ENCODE data around the gene PHF21A. TPM values are rescaled to one million over a fixed set of nuclear protein-coding genes. Genes with fewer than 3 reads are reported as not detected.

The PHF21A gene
- total RNA-seq, 4 donors from 2014 or later = 16.1 to 73.0 (median 22.1) TPM

DNA sequence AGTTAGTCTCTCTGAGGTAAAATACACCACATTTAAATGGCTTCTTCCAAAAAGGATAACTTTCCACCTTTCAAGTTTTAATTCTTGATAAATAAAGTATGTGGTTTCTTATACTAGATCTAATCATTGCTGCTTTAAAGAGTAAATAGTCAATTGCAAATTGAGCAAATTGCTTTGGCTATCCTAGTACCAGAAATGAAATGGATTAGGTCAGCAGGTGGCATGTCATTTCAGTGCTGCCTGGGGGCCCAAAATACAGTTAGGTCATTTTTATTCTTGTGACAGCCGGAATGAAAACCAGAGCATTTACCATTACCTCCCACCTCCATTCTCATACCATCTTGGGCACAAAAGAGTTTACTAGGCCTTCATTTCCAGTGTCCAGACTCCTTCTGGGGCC is 70.2 kb downstream of the PHF21A start:
- TF ChIP-seq, protein P1, sequence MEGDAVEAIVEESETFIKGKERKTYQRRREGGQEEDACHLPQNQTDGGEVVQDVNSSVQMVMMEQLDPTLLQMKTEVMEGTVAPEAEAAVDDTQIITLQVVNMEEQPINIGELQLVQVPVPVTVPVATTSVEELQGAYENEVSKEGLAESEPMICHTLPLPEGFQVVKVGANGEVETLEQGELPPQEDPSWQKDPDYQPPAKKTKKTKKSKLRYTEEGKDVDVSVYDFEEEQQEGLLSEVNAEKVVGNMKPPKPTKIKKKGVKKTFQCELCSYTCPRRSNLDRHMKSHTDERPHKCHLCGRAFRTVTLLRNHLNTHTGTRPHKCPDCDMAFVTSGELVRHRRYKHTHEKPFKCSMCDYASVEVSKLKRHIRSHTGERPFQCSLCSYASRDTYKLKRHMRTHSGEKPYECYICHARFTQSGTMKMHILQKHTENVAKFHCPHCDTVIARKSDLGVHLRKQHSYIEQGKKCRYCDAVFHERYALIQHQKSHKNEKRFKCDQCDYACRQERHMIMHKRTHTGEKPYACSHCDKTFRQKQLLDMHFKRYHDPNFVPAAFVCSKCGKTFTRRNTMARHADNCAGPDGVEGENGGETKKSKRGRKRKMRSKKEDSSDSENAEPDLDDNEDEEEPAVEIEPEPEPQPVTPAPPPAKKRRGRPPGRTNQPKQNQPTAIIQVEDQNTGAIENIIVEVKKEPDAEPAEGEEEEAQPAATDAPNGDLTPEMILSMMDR (IDR thresholded peaks at IDR 0.05) = no peak
- no peak for ATAC-seq (ENCODE audit: low FRiP score)

GRCh38 chr11:46050662-46051061 is 70.6 kb downstream of the PHF21A start:
- ATAC-seq (ENCODE audit: low FRiP score) (no peak), DNase-seq (ENCODE audit: low spot score) (no peak)
- TF ChIP-seq, protein P1 (IDR thresholded peaks at IDR 0.05) = no peak

More for the DNA sequence above, 70.2 kb downstream of the PHF21A start:
- no peak for DNase-seq (ENCODE audit: low spot score)

DNA sequence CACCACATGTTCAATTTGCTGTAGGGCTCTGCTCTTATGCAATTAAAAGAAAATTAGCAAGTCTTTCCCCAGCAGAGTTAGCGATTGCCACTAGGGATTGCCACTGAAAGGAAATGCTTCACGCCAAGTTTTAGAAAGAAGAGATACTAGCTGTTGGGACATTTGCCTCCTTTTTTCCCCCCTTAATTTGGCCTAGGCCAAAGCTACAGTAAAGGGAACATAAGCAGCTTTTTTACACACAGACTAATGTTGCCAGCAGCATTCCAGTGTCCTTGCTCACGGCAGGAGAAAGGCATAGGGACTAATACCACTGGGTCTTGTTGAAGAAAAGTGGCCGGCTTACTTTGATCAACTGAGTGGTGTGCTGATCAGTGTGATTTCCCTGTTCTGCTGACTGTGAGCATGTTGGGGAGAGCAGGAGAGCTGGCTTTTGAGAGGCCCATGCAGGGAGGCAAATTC is 71.2 kb downstream of the PHF21A start:
- ATAC-seq (ENCODE audit: low FRiP score) = peak; percentile 96
- DNase-seq (ENCODE audit: low spot score) = no peak
- TF ChIP-seq, protein P1 (IDR thresholded peaks at IDR 0.05) = no peak

GRCh38 chr11:46049325-46049897 is 71.8 kb downstream of the PHF21A start:
- ATAC-seq (ENCODE audit: low FRiP score) (no peak), DNase-seq (ENCODE audit: low spot score) (no peak)
- TF ChIP-seq, protein P1 (IDR thresholded peaks at IDR 0.05) = no peak

DNA sequence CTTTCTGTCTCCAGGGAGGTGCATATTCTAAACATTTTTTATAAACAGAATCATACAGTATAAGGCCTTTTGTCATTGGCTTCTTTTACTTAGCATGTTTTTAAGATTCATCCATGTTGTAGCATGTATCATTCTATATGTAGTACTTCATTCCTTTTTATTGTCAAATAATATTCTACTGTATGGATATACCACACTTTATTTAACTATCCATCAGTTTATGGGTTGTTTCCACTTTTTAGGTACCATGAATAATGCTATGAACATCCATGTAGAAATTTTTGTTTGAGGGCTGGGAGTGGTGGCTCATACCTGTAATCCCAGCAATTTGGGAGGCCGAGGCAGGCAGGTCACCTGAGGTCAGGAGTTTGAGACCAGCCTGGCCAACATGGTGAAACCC is 73.1 kb downstream of the PHF21A start:
- no peak for ATAC-seq (ENCODE audit: low FRiP score)

DNA sequence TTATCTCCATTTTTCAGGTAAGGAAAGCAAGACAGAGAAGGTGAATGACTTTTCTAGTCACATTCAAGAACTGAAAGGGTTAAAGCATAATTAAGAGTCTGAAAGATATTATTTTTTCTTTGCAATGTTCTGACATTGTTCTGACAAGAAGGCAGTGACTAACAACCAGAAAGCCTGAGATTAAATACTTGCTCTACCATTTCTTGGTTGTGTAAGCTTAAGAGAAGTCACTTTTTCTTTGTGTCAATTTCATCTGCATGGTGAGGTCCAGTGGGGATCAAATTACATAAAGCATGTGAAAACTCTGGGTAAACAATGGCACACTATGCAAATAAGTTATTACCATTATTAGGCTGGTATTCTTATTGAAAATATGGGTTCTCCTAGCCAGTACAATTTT is 73.7 kb downstream of the PHF21A start:
- ATAC-seq (ENCODE audit: low FRiP score) (no peak), DNase-seq (ENCODE audit: low spot score) (no peak)
- TF ChIP-seq, protein P1 (IDR thresholded peaks at IDR 0.05) = no peak

More for the DNA sequence above, 73.1 kb downstream of the PHF21A start:
- TF ChIP-seq, protein P1 (IDR thresholded peaks at IDR 0.05) = no peak
- no peak for DNase-seq (ENCODE audit: low spot score)

GRCh38 chr11:46045811-46046210 is 75.4 kb downstream of the PHF21A start:
- TF ChIP-seq, protein P1 (IDR thresholded peaks at IDR 0.05) = no peak
- no peak for DNase-seq (ENCODE audit: low spot score)
- ATAC-seq (ENCODE audit: low FRiP score) = no peak
